Liver (tissue), 9 donors: ENCODE results near the gene KRTAP12-1. TPM values are rescaled to one million over a fixed set of nuclear protein-coding genes. Genes with fewer than 3 reads are reported as not detected.

Experiments used
- DNase-seq: peaks from one replicate; pipeline ENCODE4 v3.0.0-alpha.2; 2017; ENCODE audit warnings: low spot score
- H3K27ac ChIP-seq, 2 donors: one replicate each; pipeline ENCODE4 v1.7.0; 2013; ENCODE audit warnings: inconsistent platforms in 2 of 2, low read length in 2 of 2, control low read depth in 1 of 2, low read depth in 1 of 2, mild to moderate bottlenecking in 1 of 2
- H3K27me3 ChIP-seq, 4 donors: one replicate each; pipeline versions ENCODE4 v1.6.1 to v1.7.0; 2013; ENCODE audit warnings: low read length in 3 of 4, inconsistent platforms in 1 of 4, mild to moderate bottlenecking in 1 of 4, moderate library complexity in 1 of 4; ENCODE audit not compliant: control insufficient read depth in 4 of 4, insufficient read depth in 4 of 4
- H3K36me3 ChIP-seq, 4 donors: one replicate each; pipeline versions ENCODE4 v1.6.1 to v1.7.0; 2013; ENCODE audit warnings: low read length in 3 of 4, mild to moderate bottlenecking in 3 of 4, low read depth in 1 of 4, moderate library complexity in 1 of 4; ENCODE audit not compliant: control insufficient read depth in 4 of 4, insufficient read depth in 3 of 4
- H3K4me1 ChIP-seq, 4 donors: one replicate each; pipeline versions ENCODE4 v1.6.1 to v1.7.0; 2013; ENCODE audit warnings: low read length in 3 of 4, mild to moderate bottlenecking in 3 of 4, moderate library complexity in 1 of 4; ENCODE audit not compliant: control insufficient read depth in 4 of 4, insufficient read depth in 4 of 4
- H3K4me3 ChIP-seq, 3 donors: one replicate each; pipeline versions ENCODE4 v1.6.1 to v1.7.0; 2013; ENCODE audit warnings: low read length in 3 of 3, control low read depth in 1 of 3, low read depth in 1 of 3, mild to moderate bottlenecking in 1 of 3
- H3K9ac ChIP-seq, 2 donors: one replicate each; pipeline ENCODE4 v1.7.0; 2013; ENCODE audit warnings: low read length in 2 of 2, mild to moderate bottlenecking in 2 of 2, moderate library complexity in 2 of 2, control low read depth in 1 of 2, low read depth in 1 of 2
- H3K9me3 ChIP-seq, 4 donors: one replicate each; pipeline versions ENCODE4 v1.6.1 to v1.7.0; 2013; ENCODE audit warnings: low read length in 3 of 4; ENCODE audit not compliant: control insufficient read depth in 4 of 4
- ATF3 ChIP-seq: IDR thresholded peaks from 2 replicates; pipeline ENCODE4 v1.6.1; 2016; ENCODE audit warnings: antibody characterized with exemption
- CTCF ChIP-seq: fragments of 150-350 bp; IDR thresholded peaks from 2 replicates; pipeline ENCODE4 v1.5.1; 2017; ENCODE audit warnings: improper control_type of control experiment, low read depth, low read length; ENCODE audit not compliant: missing input control
- EGR1 ChIP-seq, 2 donors: IDR thresholded peaks; 2 replicates each; pipeline ENCODE4 v1.6.1; 2016 to 2018; ENCODE audit warnings: antibody characterized with exemption in 2 of 2, low read depth in 2 of 2
- FOXA2 ChIP-seq: IDR thresholded peaks from 2 replicates; pipeline ENCODE4 v1.6.1; 2016; ENCODE audit warnings: antibody characterized with exemption
- GABPA ChIP-seq, 2 donors: IDR thresholded peaks in 1 of 2; conservative IDR thresholded peaks in 1 of 2; 2 replicates each; pipeline ENCODE4 v1.6.1; 2016; ENCODE audit warnings: antibody characterized with exemption in 2 of 2, mild to moderate bottlenecking in 1 of 2, moderate library complexity in 1 of 2
- HNF4A ChIP-seq, 2 donors: conservative IDR thresholded peaks; 2 replicates each; pipeline ENCODE4 v1.6.1; 2016; ENCODE audit warnings: antibody characterized with exemption in 2 of 2, mild to moderate bottlenecking in 2 of 2
- HNF4G ChIP-seq: IDR thresholded peaks from 2 replicates; pipeline ENCODE4 v1.6.1; 2016; ENCODE audit warnings: antibody characterized with exemption
- JUND ChIP-seq, 2 donors: IDR thresholded peaks; 2 replicates each; pipeline ENCODE4 v1.6.1; 2016; ENCODE audit warnings: antibody characterized with exemption in 2 of 2
- MAX ChIP-seq: IDR thresholded peaks from 2 replicates; pipeline ENCODE4 v1.6.1; 2016; ENCODE audit warnings: antibody characterized with exemption
- NR2F2 ChIP-seq: IDR thresholded peaks from 2 replicates; pipeline ENCODE4 v1.6.1; 2016; ENCODE audit warnings: antibody characterized with exemption
- RAD21 ChIP-seq, 2 donors: IDR thresholded peaks; 2 replicates each; pipeline ENCODE4 v1.6.1; 2016; ENCODE audit warnings: antibody characterized with exemption in 2 of 2, mild to moderate bottlenecking in 2 of 2
- REST ChIP-seq: IDR thresholded peaks from 2 replicates; pipeline ENCODE4 v1.6.1; 2016; ENCODE audit warnings: antibody characterized with exemption, mild to moderate bottlenecking
- RXRA ChIP-seq, 2 donors: IDR thresholded peaks; 2 replicates each; pipeline ENCODE4 v1.6.1; 2017 to 2018; ENCODE audit warnings: antibody characterized with exemption in 2 of 2, mild to moderate bottlenecking in 1 of 2
- SP1 ChIP-seq: IDR thresholded peaks from 2 replicates; pipeline ENCODE4 v1.6.1; 2018; ENCODE audit warnings: antibody characterized with exemption, mild to moderate bottlenecking
- TAF1 ChIP-seq: conservative IDR thresholded peaks from 2 replicates; pipeline ENCODE4 v1.6.1; 2016; ENCODE audit warnings: antibody characterized with exemption, mild to moderate bottlenecking
- YY1 ChIP-seq: IDR thresholded peaks from 2 replicates; pipeline ENCODE4 v1.6.1; 2016; ENCODE audit warnings: antibody characterized with exemption, mild to moderate bottlenecking
- ZBTB33 ChIP-seq: IDR thresholded peaks from 2 replicates; pipeline ENCODE4 v1.6.1; 2016; ENCODE audit warnings: antibody characterized with exemption
- WGBS: extraction: QIAGEN DNeasy Blood & Tissue Kit; methylation state at CpG from one replicate; pipeline ENCODE4 v1.1.7; 2013; 5-methylcytosine and 5-hydroxymethylcytosine counted together
- polyA plus RNA-seq, 2 donors: library from polyadenylated mRNA; stranded (reverse) in 1 of 2; unstranded in 1 of 2; fragments of 200-250 nt in 1 of 2; fragments of >200 nt in 1 of 2; fragmentation: Nextera tagmentation in 1 of 2; extraction: Ambion mirVana in 1 of 2; gene quantifications; one replicate each; pipeline versions ENCODE4 v1.2.1 to v1.2.3, GENCODE V29; 2013 to 2015
- total RNA-seq, 2 donors: library from RNA; depleted of rRNA; stranded (reverse); fragments of >200 nt; gene quantifications; one replicate each; pipeline ENCODE4 v1.2.3, GENCODE V29; 2014
- donor health status: healthy.
- donor health status: healthy.
- donor health status: healthy.
- donor health status: healthy.
- donor health status: healthy.

The KRTAP12-1 gene
- total and polyA plus RNA-seq, 4 donors: not detected

GRCh38 chr21:44636209-44637017 is 45.5 kb downstream of the KRTAP12-1 start (continued):
- TF ChIP-seq SP1 (no peak), RAD21 (IDR thresholded peaks at IDR 0.05) (no peak), ATF3 (no peak), FOXA2 (no peak), ZBTB33 (no peak), MAX (no peak), TAF1 (no peak)

GRCh38 chr21:44632067-44632466 is 49.9 kb downstream of the KRTAP12-1 start:
- H3K36me3 ChIP-seq: no peaks in the 10 kb centered on the region
- H3K9me3 ChIP-seq: peaks cover 0 to 12% (median 5%) of the 10 kb centered on the region in 4 donors
- no peak overlapping the region for H3K4me3 ChIP-seq
- no peak for TF ChIP-seq REST
- TF ChIP-seq SP1: no peak
- TF ChIP-seq RAD21 (IDR thresholded peaks at IDR 0.05): no peak
- TF ChIP-seq TAF1: no peak
- TF ChIP-seq HNF4A (conservative IDR thresholded peaks at IDR 0.05): no peak
- no peak for TF ChIP-seq RXRA (IDR thresholded peaks at IDR 0.05)
- TF ChIP-seq ZBTB33: no peak
- no peak for TF ChIP-seq MAX
- no peak for TF ChIP-seq ATF3
- no peak for TF ChIP-seq YY1
- no peak for TF ChIP-seq NR2F2
- TF ChIP-seq EGR1 (IDR thresholded peaks at IDR 0.05; ENCODE audit: low read depth in 2 of 2): no peak
- TF ChIP-seq GABPA (IDR thresholded peaks at IDR 0.05 in 1 of 2, conservative IDR thresholded peaks at IDR 0.05 in 1 of 2): no peak
- no peak for TF ChIP-seq HNF4G
- TF ChIP-seq JUND (IDR thresholded peaks at IDR 0.05): no peak
- TF ChIP-seq FOXA2: no peak
- no peak for TF ChIP-seq CTCF
- no peak overlapping the region for H3K27ac ChIP-seq
- DNase-seq: no peak
- no peak overlapping the region for H3K9ac ChIP-seq
- H3K27me3 ChIP-seq: peaks cover 0 to 3% (median 0%) of the 10 kb centered on the region in 4 donors
- no peaks in the 10 kb centered on the region for H3K4me1 ChIP-seq
- 87% methylated on average over 1 of the region's 1 CpG for WGBS
